GM21360 (cell line): ENCODE measurements around the gene ANKRD13D.

ENCODE experiments used
- ATAC-seq: cut with Tn5 transposase; IDR thresholded peaks from one replicate; pipeline ENCODE4 v1.9.1; 2021; ENCODE audit warnings: mild to moderate bottlenecking, moderate library complexity; ENCODE audit not compliant: unreplicated experiment

The ANKRD13D gene

GRCh38 chr11:67261946-67262681 is 27.0 kb upstream of the ANKRD13D start:
- no peak for ATAC-seq

- ATAC-seq = no peak
These were observed 26.1 kb upstream of the ANKRD13D start for GRCh38 chr11:67262731-67263675.

- no peak for ATAC-seq
These were observed 24.8 kb upstream of the ANKRD13D start for GRCh38 chr11:67264260-67264659.

GRCh38 chr11:67264877-67265632 is 24.0 kb upstream of the ANKRD13D start:
- no peak for ATAC-seq

- ATAC-seq = no peak
These were observed 23.3 kb upstream of the ANKRD13D start for GRCh38 chr11:67265633-67266448.

- ATAC-seq = no peak
These were observed 22.5 kb upstream of the ANKRD13D start, which contains the start of gene GRK2 for GRCh38 chr11:67266449-67267187. GRK2 (plus strand) TSS chr11:67266473; CDS start chr11:67266700, 227 bp downstream.

GRCh38 chr11:67267188-67268080 is 21.7 kb upstream of the ANKRD13D start:
- ATAC-seq = no peak

- peak; percentile 40 for ATAC-seq
These were observed 20.8 kb upstream of the ANKRD13D start for GRCh38 chr11:67268081-67268961.

GRCh38 chr11:67268962-67269268 is 20.2 kb upstream of the ANKRD13D start:
- no peak for ATAC-seq

- ATAC-seq = no peak
These were observed 19.5 kb upstream of the ANKRD13D start for GRCh38 chr11:67269401-67270255.

- no peak for ATAC-seq
These were observed 18.6 kb upstream of the ANKRD13D start for GRCh38 chr11:67270256-67271204.

GRCh38 chr11:67271205-67271540 is 17.9 kb upstream of the ANKRD13D start:
- ATAC-seq = no peak

GRCh38 chr11:67271541-67272284 is 17.4 kb upstream of the ANKRD13D start:
- ATAC-seq = no peak

- no peak for ATAC-seq
These were observed 16.5 kb upstream of the ANKRD13D start for GRCh38 chr11:67272327-67273259.
